Measurements from ENCODE around the gene TRIM7. TPM values are rescaled to one million over a fixed set of nuclear protein-coding genes. Genes with fewer than 3 reads are reported as not detected.

The TRIM7 gene
- total and polyA plus RNA-seq, 9 of the 15 experiments (the other 6 are each of a cell fraction or from before 2014, with no cell fraction given), result 2.6 to 14.9 (median 8.9) TPM

DNA sequence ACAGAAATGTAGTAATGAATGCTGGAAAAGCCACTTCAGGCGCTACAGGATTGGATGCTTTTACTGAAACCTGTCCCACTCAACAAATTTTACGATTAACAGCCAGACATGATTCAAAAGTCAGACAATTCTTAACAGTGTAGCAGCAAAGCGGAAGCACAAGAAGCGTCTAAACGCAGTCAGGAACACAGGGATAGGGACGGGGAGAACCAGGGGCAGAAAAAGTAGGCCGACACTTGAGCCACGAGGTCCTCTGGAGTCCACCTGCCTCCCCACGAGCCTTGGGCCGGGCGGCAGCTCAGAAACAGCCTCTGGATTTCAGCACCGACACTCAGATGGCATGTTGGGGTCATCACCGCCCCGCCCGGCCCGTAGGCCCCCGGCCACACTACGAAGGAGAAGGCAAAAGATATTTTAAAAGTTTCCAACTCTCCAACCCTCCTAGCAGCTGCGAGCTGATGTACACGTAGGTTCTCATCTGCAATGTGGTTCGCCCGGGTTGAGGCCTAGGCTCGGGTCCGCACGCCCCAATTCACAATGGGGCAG lies 38.1 kb upstream of the TRIM7 start (continued):
- TF ChIP-seq ZNF318 (IDR thresholded peaks at IDR 0.05; ENCODE audit: borderline replicate concordance in 1 of 2, low read depth in 1 of 2), result no peak
- no peak for TF ChIP-seq SMARCE1 (IDR thresholded peaks at IDR 0.05)
- TF ChIP-seq HNRNPH1 (optimal IDR thresholded peaks at IDR 0.05; ENCODE audit: low read depth, low read length), result no peak
- TF ChIP-seq BHLHE40 (IDR thresholded peaks at IDR 0.05; ENCODE audit: low read length), result no peak
- TF ChIP-seq PML (IDR thresholded peaks at IDR 0.05; ENCODE audit: low read length), result no peak
- TF ChIP-seq NR3C1 (CRISPR knock-in tag; IDR thresholded peaks at IDR 0.05), result no peak
- TF ChIP-seq, protein P1, sequence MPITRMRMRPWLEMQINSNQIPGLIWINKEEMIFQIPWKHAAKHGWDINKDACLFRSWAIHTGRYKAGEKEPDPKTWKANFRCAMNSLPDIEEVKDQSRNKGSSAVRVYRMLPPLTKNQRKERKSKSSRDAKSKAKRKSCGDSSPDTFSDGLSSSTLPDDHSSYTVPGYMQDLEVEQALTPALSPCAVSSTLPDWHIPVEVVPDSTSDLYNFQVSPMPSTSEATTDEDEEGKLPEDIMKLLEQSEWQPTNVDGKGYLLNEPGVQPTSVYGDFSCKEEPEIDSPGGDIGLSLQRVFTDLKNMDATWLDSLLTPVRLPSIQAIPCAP (CRISPR knock-in tag; IDR thresholded peaks at IDR 0.05; ENCODE audit: borderline replicate concordance), result no peak
- TF ChIP-seq SMARCA5 (IDR thresholded peaks at IDR 0.05), result no peak
- no peak for TF ChIP-seq ZBTB40 (IDR thresholded peaks at IDR 0.05)
- TF ChIP-seq ZBTB40 (CRISPR knock-in tag; IDR thresholded peaks at IDR 0.05), result no peak
